ENCODE data around the gene GRIK4.

DNA sequence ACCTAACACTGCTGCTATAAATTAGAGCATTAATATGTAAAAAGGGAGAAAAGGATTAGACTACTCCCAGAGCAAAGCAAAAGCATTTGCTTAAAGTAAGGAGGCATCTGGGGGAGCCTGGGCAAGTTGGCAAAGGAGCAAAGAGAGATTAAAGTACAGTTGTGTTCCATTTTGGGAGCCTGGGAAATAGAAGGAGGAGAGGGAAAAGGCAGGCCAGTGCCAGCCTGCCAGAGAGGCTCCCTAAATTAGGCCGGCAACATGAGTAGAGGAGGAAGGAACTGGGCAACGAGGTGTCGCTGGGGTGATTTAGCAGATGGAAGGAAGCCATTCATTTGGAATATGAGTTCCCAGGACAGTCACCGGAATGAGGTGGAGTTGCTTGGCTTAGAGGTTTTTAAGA is 326.1 kb downstream of the GRIK4 start:
- TF ChIP-seq, protein P1, sequence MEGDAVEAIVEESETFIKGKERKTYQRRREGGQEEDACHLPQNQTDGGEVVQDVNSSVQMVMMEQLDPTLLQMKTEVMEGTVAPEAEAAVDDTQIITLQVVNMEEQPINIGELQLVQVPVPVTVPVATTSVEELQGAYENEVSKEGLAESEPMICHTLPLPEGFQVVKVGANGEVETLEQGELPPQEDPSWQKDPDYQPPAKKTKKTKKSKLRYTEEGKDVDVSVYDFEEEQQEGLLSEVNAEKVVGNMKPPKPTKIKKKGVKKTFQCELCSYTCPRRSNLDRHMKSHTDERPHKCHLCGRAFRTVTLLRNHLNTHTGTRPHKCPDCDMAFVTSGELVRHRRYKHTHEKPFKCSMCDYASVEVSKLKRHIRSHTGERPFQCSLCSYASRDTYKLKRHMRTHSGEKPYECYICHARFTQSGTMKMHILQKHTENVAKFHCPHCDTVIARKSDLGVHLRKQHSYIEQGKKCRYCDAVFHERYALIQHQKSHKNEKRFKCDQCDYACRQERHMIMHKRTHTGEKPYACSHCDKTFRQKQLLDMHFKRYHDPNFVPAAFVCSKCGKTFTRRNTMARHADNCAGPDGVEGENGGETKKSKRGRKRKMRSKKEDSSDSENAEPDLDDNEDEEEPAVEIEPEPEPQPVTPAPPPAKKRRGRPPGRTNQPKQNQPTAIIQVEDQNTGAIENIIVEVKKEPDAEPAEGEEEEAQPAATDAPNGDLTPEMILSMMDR (IDR thresholded peaks at IDR 0.05), result no peak
- no peak for TF ChIP-seq POLR2AphosphoS5 (IDR thresholded peaks at IDR 0.05)
